SK-N-SH treated with all-trans-retinoic acid at 6 μM for 48 hours (cell line): ENCODE results near the gene TRIM66.

Experiments
- ATAC-seq: fragments of 200-7000 bp; cut with Tn5 transposase; 3 replicates; pipeline ENCODE4 v1.9.1; 2020; ENCODE audit warnings: mild to moderate bottlenecking, moderate library complexity
- ARNTL ChIP-seq: fragments of 450-650 bp; formaldehyde crosslinking; IDR thresholded peaks from 2 replicates; pipeline ENCODE4 v1.5.0; 2020; ENCODE audit warnings: low read depth, mild to moderate bottlenecking, moderate library complexity, borderline replicate concordance
- BACH2 ChIP-seq: fragments of 250-450 bp; sonication (Bioruptor Pico); IDR thresholded peaks from 2 replicates; pipeline ENCODE4 v1.9.0; 2021; ENCODE audit warnings: mild to moderate bottlenecking, borderline replicate concordance
- CSDC2 ChIP-seq: fragments of 250-450 bp; sonication (Bioruptor Pico); IDR thresholded peaks from 2 replicates; pipeline ENCODE4 v1.5.0; 2020; ENCODE audit warnings: mild to moderate bottlenecking, moderate library complexity
- CSRNP3 ChIP-seq: fragments of 250-450 bp; sonication (Bioruptor Pico); IDR thresholded peaks from 2 replicates; pipeline ENCODE4 v1.5.1; 2021; ENCODE audit warnings: mild to moderate bottlenecking, moderate library complexity
- ESRRG ChIP-seq: fragments of 250-450 bp; sonication (Bioruptor Pico); IDR thresholded peaks from 2 replicates; pipeline ENCODE4 v1.6.1; 2021; ENCODE audit warnings: mild to moderate bottlenecking
- ISL1 ChIP-seq: fragments of 250-450 bp; sonication (Bioruptor Pico); IDR thresholded peaks from 2 replicates; pipeline ENCODE4 v2.1.2; 2022; ENCODE audit warnings: mild to moderate bottlenecking, moderate library complexity
- PPARA ChIP-seq: fragments of 250-450 bp; sonication (Bioruptor Pico); IDR thresholded peaks from 2 replicates; pipeline ENCODE4 v1.5.0; 2020; ENCODE audit warnings: mild to moderate bottlenecking, borderline replicate concordance
- SNAI2 ChIP-seq: fragments of 250-450 bp; sonication (Bioruptor Pico); IDR thresholded peaks from 2 replicates; pipeline ENCODE4 v1.5.0; 2020; ENCODE audit warnings: mild to moderate bottlenecking, moderate library complexity
- TCF4 ChIP-seq: fragments of 250-450 bp; sonication (Bioruptor Pico); IDR thresholded peaks from 2 replicates; pipeline ENCODE4 v1.8.0; 2021; ENCODE audit warnings: mild to moderate bottlenecking, moderate library complexity, borderline replicate concordance
- TOX ChIP-seq: fragments of 250-450 bp; sonication (Bioruptor Pico); IDR thresholded peaks from 2 replicates; pipeline ENCODE4 v1.8.0; 2021; ENCODE audit warnings: mild to moderate bottlenecking, moderate library complexity, borderline replicate concordance
- ZC3H10 ChIP-seq: fragments of 250-450 bp; sonication (Bioruptor Pico); IDR thresholded peaks from 2 replicates; pipeline ENCODE4 v1.5.1; 2021; ENCODE audit warnings: mild to moderate bottlenecking, moderate library complexity
- ZFP3 ChIP-seq: fragments of 250-450 bp; sonication (Bioruptor Pico); IDR thresholded peaks from 2 replicates; pipeline ENCODE4 v1.5.0; 2020; ENCODE audit warnings: mild to moderate bottlenecking, moderate library complexity
- ZNF565 ChIP-seq: fragments of 450-650 bp; formaldehyde crosslinking; conservative IDR thresholded peaks from 2 replicates; pipeline ENCODE4 v1.5.0; 2020; ENCODE audit warnings: low read depth, mild to moderate bottlenecking, moderate library complexity
- ZNF70 ChIP-seq: fragments of 450-650 bp; formaldehyde crosslinking; IDR thresholded peaks from 2 replicates; pipeline ENCODE4 v1.5.0; 2020; ENCODE audit warnings: mild to moderate bottlenecking, moderate library complexity
- ZNF8 ChIP-seq: fragments of 450-650 bp; formaldehyde crosslinking; IDR thresholded peaks from 2 replicates; pipeline ENCODE4 v1.5.0; 2020; ENCODE audit warnings: mild to moderate bottlenecking, moderate library complexity
- TF ChIP-seq, protein P1 (sequence below): fragments of 250-450 bp; sonication (Bioruptor Pico); IDR thresholded peaks from 2 replicates; pipeline ENCODE4 v1.5.0; 2020; ENCODE audit warnings: mild to moderate bottlenecking, moderate library complexity
- TF ChIP-seq, protein P2 (sequence below): fragments of 250-450 bp; sonication (Bioruptor Pico); IDR thresholded peaks from 2 replicates; pipeline ENCODE4 v1.8.0; 2020; ENCODE audit warnings: mild to moderate bottlenecking, moderate library complexity, borderline replicate concordance
- TF ChIP-seq, protein P3 (sequence below): fragments of 250-450 bp; sonication (Bioruptor Pico); IDR thresholded peaks from 2 replicates; pipeline ENCODE4 v1.5.1; 2020; ENCODE audit warnings: low read depth, mild to moderate bottlenecking, moderate library complexity
- TF ChIP-seq, protein P4 (sequence below): fragments of 250-450 bp; sonication (Bioruptor Pico); IDR thresholded peaks from 2 replicates; pipeline ENCODE4 v1.8.0; 2021; ENCODE audit warnings: low read depth, mild to moderate bottlenecking, moderate library complexity, borderline replicate concordance

TRIM66 gene

DNA sequence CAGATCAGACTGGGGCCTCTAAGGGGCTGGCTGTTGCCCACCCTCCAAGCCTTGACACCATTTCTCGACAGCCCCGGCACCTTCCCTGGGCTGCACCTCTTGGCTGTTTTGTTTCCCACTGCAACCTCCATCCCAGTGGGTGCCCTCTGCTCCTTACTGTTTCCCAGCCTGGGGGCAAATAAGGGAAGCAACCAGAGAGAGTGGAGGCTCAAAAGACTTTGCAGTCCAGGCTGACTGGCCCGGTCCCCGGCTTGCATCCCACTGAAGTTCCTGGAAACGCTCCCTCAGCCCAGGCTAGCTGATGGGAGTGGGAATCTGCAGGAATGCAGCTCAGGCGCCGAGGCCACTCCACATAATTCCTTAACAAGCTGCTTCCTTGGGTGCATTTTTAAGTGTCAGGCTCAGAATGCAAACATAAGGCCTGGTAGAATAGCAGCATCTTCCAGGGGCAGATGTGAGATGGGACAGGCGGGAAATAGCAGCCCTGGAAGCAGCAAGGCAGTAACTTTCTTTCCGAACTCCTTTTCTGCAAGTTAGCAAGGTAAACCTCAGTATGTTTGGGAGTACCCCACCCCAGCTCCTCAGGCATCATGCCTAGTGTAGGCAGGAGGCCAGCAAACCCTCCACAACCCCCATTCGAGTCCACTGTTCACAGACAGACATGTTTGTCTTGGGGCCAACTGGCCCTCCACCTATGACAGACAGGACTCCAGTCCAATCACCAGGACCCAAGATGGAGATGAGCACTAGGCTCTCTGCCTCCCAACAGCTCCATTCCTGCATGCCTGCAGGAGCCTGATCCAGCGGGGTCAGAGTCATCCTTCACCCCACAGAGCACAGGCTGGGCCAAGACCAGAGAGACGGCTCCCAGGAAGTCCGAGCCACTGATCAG lies 39.4 kb upstream of the TRIM66 start:
- ATAC-seq: peak; percentile 15
- TF ChIP-seq, protein P1, sequence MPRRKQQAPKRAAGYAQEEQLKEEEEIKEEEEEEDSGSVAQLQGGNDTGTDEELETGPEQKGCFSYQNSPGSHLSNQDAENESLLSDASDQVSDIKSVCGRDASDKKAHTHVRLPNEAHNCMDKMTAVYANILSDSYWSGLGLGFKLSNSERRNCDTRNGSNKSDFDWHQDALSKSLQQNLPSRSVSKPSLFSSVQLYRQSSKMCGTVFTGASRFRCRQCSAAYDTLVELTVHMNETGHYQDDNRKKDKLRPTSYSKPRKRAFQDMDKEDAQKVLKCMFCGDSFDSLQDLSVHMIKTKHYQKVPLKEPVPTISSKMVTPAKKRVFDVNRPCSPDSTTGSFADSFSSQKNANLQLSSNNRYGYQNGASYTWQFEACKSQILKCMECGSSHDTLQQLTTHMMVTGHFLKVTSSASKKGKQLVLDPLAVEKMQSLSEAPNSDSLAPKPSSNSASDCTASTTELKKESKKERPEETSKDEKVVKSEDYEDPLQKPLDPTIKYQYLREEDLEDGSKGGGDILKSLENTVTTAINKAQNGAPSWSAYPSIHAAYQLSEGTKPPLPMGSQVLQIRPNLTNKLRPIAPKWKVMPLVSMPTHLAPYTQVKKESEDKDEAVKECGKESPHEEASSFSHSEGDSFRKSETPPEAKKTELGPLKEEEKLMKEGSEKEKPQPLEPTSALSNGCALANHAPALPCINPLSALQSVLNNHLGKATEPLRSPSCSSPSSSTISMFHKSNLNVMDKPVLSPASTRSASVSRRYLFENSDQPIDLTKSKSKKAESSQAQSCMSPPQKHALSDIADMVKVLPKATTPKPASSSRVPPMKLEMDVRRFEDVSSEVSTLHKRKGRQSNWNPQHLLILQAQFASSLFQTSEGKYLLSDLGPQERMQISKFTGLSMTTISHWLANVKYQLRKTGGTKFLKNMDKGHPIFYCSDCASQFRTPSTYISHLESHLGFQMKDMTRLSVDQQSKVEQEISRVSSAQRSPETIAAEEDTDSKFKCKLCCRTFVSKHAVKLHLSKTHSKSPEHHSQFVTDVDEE (CRISPR knock-in tag): no peak
- TF ChIP-seq PPARA (CRISPR knock-in tag) (no peak), ARNTL (no peak), TCF4 (no peak), BACH2 (no peak), CSRNP3 (CRISPR knock-in tag) (no peak), SNAI2 (no peak), CSDC2 (no peak), ESRRG (no peak), ZNF70 (CRISPR knock-in tag) (no peak), TOX (CRISPR knock-in tag) (no peak), ZC3H10 (CRISPR knock-in tag) (no peak), ZNF565 (CRISPR knock-in tag) (no peak)
- TF ChIP-seq, protein P2, sequence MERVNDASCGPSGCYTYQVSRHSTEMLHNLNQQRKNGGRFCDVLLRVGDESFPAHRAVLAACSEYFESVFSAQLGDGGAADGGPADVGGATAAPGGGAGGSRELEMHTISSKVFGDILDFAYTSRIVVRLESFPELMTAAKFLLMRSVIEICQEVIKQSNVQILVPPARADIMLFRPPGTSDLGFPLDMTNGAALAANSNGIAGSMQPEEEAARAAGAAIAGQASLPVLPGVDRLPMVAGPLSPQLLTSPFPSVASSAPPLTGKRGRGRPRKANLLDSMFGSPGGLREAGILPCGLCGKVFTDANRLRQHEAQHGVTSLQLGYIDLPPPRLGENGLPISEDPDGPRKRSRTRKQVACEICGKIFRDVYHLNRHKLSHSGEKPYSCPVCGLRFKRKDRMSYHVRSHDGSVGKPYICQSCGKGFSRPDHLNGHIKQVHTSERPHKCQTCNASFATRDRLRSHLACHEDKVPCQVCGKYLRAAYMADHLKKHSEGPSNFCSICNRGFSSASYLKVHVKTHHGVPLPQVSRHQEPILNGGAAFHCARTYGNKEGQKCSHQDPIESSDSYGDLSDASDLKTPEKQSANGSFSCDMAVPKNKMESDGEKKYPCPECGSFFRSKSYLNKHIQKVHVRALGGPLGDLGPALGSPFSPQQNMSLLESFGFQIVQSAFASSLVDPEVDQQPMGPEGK (CRISPR knock-in tag): no peak
- TF ChIP-seq, protein P3, sequence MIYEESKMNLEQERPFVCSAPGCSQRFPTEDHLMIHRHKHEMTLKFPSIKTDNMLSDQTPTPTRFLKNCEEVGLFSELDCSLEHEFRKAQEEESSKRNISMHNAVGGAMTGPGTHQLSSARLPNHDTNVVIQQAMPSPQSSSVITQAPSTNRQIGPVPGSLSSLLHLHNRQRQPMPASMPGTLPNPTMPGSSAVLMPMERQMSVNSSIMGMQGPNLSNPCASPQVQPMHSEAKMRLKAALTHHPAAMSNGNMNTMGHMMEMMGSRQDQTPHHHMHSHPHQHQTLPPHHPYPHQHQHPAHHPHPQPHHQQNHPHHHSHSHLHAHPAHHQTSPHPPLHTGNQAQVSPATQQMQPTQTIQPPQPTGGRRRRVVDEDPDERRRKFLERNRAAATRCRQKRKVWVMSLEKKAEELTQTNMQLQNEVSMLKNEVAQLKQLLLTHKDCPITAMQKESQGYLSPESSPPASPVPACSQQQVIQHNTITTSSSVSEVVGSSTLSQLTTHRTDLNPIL (CRISPR knock-in tag): no peak

DNA sequence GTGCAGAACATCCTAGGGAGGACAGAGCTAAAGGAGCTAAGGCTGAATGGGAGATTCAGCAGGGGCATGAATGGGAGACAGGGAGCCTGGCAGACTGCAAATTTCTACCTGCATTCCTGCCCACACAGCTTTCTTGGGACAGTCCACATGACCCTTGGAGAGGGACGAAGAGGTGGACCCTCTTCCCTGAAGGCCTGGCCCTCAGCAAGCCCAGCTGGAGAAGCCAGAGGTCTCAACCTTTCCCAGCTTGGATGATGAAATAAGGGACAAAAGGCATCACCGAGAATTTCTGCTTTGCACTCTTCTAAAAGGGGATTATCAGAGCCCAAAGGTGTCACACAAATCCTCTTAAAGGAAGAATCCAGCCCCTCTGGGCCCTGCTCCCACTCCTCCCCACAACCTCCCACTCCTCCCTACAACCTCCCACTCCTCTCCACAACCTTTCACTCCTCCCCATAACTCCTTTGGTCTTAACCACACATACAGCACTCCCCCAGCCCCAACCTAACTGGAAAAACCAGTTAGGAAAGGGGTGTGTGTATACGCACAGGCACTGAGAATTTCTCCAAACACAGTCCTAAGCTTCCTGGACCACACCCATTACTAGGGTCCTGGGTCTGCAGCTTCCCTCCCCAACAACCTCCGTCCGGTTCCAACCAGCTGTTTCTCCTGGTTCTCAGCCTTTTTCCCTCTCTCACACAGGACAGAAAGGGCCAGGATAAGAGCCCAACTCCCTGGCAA lies 38.6 kb upstream of the TRIM66 start:
- ATAC-seq: no peak
- TF ChIP-seq SNAI2: no peak
- TF ChIP-seq ISL1 (CRISPR knock-in tag): no peak
- TF ChIP-seq ZNF565 (CRISPR knock-in tag): no peak
- TF ChIP-seq ZFP3 (CRISPR knock-in tag): no peak
- no peak for TF ChIP-seq TCF4
- no peak for TF ChIP-seq PPARA (CRISPR knock-in tag)
- no peak for TF ChIP-seq ESRRG
- TF ChIP-seq TOX (CRISPR knock-in tag): no peak
- TF ChIP-seq, all 23 proteins: peak for 0

DNA sequence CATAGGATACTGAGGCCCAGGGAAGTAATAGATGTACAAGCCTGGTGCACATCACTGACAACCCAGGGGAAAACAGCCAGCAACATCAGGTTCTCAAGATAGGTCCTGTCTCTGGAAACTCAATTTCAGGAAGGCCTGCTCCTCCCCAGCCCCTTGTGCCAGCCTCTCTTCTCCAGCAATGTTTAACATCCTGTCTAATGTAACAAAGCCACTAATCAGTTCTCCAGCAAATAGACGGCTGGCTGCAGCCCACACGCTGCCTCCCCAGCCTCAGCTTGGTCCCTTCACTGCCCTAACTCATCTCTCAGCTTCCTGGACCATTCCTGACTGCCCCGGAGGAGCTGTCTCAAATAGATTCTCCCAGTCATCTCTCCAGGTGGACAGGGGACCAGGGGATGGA lies 37.9 kb upstream of the TRIM66 start:
- peak; percentile 23 for ATAC-seq
- TF ChIP-seq ZNF70 (CRISPR knock-in tag) (no peak), ZNF565 (CRISPR knock-in tag) (no peak), ESRRG (no peak), ZNF8 (CRISPR knock-in tag) (no peak), SNAI2 (no peak), PPARA (CRISPR knock-in tag) (no peak), ARNTL (no peak), ZFP3 (CRISPR knock-in tag) (no peak), CSRNP3 (CRISPR knock-in tag) (no peak)
- TF ChIP-seq, protein P4, sequence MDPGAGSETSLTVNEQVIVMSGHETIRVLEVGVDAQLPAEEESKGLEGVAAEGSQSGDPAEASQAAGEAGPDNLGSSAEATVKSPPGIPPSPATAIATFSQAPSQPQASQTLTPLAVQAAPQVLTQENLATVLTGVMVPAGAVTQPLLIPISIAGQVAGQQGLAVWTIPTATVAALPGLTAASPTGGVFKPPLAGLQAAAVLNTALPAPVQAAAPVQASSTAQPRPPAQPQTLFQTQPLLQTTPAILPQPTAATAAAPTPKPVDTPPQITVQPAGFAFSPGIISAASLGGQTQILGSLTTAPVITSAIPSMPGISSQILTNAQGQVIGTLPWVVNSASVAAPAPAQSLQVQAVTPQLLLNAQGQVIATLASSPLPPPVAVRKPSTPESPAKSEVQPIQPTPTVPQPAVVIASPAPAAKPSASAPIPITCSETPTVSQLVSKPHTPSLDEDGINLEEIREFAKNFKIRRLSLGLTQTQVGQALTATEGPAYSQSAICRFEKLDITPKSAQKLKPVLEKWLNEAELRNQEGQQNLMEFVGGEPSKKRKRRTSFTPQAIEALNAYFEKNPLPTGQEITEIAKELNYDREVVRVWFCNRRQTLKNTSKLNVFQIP: no peak
- TF ChIP-seq, protein P1 (CRISPR knock-in tag): no peak
- TF ChIP-seq, protein P3 (CRISPR knock-in tag): no peak
